GM19238 (cell line): ENCODE results near the gene TRIM38.
"Not testable (repeated sequence)": the region's sequence is repeated elsewhere in the genome, so short reads cannot be mapped to it uniquely, and the experiment has no call there.

Experiments
- DNase-seq: peaks from one replicate; pipeline ENCODE4 v3.0.0; 2011; ENCODE audit warnings: low spot score; ENCODE audit not compliant: insufficient read length

Gene TRIM38, protein sequence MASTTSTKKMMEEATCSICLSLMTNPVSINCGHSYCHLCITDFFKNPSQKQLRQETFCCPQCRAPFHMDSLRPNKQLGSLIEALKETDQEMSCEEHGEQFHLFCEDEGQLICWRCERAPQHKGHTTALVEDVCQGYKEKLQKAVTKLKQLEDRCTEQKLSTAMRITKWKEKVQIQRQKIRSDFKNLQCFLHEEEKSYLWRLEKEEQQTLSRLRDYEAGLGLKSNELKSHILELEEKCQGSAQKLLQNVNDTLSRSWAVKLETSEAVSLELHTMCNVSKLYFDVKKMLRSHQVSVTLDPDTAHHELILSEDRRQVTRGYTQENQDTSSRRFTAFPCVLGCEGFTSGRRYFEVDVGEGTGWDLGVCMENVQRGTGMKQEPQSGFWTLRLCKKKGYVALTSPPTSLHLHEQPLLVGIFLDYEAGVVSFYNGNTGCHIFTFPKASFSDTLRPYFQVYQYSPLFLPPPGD

DNA sequence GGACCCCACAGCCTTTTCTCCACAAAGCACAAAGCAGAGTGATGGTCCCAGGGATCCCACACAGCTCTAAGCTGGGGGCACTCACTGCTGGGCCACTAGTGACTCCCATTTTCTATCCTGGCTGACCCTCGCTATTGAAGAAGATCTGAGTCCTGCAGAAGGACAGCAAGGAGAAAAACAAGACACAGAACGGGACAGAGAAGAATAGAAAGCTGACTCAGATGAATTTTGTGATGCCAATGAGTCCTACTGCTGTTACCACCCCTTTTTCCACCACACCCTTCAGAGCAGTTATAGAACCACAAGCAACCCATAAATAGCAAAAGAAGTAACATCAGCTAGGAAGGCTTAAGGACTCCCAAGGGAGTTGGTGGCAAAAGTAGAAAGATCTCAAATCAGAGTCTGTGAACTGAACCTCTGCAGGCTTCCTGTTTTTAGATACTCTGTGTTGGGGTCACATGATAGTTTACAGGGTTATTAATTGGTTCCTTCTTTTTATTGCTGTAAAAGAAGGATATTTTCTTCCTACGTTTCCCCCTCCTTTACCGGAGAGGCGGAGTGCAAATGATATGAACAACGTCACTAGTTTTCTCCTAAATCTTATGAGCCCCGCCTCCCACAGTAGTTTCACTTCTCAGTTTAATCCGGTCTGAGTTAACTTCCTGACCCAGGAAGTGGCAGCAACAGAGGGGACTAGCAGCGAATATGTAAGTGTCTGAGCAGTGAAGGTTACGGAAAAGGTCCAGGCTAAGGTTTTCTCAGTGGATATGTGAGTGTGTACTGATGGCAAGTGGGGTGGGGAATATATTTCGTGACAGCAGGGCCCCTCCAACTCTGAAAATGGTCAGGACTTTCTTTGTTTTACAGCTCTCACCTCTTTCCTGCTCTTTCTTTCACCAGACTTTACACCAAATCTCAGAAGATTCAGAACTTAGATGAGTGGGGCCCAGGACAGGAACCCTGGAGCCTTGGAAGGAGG, at the start of gene TRIM38:
TRIM38 (plus strand) TSS at position 654 of the 979 bp plus-strand sequence. CDS start 3,721 bp downstream, outside the sequence.
- peak; percentile 45 for DNase-seq

DNA sequence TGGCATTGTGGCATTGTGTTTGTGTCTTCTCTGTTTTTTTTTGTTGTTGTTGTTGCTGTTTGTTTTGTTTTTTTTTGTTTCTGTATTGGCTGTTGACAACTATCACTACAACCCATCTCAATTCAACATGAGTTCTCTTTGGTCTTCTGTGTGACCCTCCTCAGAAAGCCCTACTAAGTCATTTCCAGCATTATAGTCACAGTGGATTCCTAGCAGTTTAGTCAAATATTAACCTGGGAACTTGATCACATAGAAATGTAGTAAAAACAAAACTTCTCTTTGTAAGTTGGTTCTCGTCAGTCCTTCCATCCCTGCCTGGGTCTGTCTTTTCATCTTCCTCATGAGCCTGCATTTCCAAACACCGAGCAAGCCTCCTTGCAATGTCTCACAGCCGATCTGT, 48.9 kb upstream of the TRIM38 start:
- DNase-seq, result no peak

DNA sequence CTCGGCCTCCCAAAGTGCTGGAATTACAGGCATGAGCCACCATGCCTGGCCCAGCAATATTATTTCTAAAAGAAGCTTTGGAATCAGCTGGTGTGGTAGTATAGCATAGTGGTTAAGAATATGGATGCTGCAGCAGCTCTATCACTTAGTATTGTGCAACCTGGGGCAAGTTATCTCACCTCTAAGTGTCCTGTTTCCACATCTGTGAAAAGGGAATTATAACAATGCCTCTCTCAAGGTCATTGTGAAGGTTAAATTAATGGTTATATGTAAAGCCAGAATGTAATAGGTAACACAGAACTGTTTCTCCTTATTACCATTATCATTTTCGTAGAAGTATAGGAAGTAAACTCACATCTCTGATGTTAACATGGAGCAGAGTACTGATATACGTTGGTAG, 46.3 kb upstream of the TRIM38 start:
- DNase-seq, result no peak

DNA sequence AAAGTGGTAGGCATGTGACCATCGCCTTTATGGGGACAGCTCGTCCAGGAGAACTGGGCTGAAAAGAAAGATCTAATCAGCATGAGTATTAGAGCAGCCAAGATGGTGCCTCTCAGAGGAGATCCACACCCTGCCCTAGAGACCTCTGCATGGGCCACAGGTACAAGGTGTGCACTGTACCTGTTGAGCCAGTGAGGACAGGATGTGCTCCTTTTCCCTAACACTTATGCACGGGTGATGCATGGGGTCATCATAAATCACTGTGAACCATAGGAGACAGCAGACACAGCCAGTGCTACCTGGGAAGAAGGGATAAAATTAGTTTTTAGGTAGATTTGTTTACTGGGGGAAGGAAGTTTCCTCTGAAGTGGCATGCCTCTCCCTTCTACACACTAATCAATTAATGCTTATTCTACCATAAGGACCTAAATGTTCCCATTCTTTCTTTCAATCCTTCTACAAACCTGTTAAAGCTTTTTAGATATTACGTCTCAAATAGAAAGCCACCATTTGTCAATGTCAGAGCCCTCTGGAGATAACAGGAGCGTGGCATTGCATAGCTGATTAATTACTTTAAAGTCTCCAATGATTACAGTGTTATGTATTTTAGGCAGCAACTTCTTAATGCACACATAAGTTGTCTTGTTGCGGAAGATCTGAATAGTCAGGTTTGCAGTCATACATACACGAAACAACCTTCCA, 45.7 kb upstream of the TRIM38 start:
- DNase-seq, result no peak

DNA sequence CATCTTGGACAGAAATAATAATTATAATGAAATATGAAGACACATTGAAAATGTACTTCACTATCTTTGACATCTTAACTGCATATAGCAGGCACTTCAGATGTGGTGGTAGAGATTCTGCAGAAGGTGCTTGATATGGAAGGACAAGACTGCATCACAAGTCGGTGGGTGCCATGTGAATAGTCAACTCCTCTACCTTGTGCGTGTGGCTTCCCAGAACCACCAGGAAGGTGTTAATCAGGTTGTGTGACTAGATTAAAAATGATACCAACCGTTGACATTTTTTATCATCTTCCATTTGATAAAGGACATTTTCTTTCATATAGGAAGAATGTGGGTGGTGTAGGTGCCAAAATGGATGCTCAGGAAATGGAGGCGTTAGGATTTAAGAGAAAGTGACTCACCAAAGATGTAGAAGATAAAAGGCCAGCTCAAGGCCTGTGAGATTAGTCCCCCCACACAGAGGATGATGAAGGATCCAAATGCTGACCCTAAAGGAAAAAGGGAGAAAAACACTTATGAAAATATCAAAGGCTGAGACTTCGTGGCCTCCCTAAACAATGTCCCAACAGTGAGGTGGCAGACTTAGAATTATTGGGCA, 44.4 kb upstream of the TRIM38 start:
- DNase-seq, result no peak

DNA sequence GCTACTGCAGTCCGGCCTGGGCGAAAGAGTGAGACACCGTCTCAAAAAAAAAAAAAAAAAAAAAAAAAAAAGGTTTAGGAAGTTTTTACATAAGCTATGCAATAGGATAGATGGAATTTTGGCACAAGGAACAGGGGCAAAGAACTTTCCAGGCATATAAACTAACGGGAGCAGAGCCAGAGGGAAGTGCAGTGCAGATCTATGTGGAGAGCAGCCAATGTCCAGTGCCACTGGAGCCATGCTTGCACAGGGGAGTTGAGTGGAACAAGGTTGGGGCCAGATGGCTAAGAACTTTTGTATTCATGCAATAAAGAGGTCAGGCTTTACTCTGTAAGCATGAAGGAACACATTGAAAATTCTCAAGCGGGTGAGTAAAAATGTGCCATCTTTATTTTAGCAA, 42.9 kb upstream of the TRIM38 start:
- no peak for DNase-seq

DNA sequence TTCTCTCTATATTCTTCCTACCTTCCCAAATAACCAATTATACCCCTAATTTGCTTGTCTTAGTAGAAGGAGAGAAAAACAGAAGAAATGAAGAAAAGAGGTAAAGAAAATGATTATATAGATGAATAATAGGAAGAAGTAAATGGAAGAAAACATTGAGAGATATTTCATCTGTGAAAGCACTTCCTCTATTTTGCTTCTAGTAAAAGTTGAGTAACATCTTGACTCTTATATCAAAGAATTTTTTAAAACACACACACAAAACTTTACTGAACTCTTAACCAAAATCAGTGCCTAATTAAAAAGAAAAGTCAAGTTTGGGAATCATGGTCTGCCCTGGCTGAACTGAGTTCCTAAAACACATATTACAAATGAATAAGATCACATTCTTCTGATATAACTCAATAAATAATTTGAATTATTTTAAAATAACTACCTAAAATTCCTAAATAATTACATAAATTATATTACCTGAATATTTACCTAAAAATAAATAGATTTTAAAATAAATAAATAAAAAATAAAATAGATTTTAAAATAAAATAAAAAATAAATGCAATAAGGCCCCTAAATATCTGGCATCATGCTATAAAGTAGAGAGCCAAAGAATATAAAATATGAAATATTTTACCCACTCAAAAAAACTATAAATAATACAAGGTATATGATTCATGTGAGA, 40.9 kb upstream of the TRIM38 start:
- no peak for DNase-seq

DNA sequence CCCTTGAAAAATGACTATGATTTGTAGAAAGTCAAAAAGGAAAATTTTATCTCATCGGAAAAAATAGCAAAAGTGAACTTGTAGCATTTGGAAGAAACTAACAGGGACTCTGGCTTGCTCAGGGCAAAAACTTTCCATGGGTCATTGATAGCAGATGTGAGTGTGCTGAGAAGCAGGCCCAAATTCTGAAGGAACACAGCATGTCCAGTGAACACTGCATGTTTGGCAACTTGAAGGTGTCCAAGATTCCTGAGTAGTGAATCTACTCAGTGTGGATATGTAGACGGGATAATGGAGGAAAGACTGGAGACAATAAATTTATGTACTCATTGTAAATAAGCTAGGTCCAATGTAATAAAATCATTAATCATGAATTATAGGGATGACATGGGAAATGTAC, 40.3 kb upstream of the TRIM38 start:
- no peak for DNase-seq

DNA sequence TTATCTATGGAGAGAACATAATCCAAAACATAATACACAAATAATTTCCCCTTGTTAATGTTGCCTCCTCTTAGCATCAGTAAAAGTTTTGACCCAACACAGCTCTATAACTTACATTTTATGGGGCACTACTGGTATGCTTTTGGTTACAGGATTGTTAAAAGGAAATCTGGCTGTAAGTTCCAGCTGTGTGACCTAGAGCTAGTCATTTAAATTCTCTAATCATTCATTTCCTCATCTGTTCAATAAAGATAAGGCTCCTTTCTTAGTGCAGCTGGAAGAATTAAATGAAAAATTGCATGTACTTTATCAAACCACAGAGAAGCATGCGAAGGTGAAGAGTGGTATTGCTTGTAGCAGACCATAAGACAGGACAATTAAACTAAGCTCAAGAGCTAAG, 36.7 kb upstream of the TRIM38 start:
- no peak for DNase-seq

DNA sequence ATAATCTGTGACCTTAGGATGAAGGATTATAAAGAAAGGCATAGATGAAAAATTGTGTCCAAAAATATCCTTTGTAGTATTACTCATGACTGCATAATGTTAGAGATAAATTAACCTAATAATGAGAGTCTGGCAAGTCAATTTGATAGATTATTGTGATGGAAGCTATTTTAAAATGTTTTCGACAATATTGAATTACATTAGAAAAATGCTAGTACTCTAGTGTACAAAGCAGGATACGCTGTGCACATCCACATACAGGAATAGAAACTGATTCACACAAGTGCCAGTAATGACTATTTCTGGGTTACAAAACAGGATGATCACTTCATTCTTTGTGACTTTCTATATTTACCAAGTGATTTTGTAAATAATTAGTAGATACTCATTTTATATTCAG, 35.4 kb upstream of the TRIM38 start:
- no peak for DNase-seq

DNA sequence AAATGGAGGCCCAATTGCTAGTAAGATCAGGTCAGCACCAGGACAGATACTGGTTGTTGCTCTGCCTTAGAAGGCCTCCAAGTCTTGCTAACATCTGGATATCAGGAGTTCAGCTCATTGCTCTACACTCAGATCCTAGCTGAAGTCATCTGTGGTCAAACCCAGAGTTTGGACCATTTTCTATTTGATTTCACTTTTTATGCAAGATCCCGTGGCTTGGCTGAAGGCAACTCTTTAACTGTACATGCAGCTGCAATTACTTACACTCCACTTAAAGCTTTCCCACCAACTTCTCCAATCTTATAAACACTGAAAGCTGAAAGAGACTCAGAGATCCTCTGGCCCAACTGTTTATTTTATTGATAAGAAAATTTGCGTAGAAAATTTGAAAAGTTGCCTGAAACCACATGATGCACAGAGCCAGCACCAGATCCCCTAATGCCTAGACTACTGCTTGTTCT, 34.8 kb upstream of the TRIM38 start:
- no peak for DNase-seq

DNA sequence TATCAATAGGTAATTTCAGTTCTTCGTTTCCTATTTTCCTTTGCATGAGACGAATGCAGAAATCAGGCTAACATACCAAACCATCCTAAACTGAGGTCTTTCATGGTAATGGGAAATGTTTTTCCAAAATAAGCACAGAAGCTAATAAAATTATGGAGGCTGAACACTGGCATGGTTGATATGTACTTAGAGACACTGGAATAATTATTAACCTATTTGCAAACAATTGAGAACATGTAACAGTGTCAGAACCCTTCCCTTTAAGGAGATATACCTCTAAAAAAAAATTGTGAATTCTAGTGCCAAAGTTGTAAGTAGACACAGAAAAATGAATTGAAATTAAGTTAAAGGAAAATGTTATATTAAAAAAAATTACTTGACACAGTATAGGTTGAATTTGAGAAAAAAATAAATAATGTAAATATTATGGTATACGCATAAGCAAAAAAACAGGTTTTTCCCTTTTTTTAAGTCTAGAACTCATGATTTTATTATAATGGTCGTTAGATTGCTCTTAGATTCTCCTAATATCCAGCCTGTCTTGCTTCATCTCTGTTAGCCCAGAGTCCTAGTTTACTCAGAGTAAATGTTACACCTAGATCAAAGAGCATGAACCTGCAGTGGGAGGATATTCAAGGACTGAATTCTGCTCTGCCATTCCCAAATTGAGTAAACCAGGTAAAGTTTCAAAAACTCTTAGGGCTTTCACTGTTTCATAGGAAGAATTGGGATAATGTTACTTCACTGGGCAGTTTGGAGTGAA, 33.9 kb upstream of the TRIM38 start:
- DNase-seq, result no peak

DNA sequence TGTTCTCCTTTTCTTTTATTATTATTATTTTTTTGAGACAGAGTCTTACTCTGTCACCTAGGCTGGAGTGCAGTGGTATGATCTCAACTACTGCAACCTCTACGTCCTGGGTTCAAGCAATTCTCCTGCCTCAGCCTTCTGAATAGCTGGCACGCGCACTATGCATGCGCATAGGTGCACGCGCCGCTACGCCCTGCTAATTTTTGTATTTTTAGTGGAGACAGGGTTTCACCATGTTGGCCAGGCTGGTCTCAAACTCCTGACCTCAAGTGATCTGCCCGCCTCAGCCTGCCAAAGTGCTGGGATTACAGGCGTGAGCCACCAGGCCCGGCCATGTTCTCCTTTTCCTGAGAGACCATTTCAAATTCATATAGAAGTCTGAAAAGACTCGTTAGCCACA, 32.8 kb upstream of the TRIM38 start:
- DNase-seq, result not testable (repeated sequence)

DNA sequence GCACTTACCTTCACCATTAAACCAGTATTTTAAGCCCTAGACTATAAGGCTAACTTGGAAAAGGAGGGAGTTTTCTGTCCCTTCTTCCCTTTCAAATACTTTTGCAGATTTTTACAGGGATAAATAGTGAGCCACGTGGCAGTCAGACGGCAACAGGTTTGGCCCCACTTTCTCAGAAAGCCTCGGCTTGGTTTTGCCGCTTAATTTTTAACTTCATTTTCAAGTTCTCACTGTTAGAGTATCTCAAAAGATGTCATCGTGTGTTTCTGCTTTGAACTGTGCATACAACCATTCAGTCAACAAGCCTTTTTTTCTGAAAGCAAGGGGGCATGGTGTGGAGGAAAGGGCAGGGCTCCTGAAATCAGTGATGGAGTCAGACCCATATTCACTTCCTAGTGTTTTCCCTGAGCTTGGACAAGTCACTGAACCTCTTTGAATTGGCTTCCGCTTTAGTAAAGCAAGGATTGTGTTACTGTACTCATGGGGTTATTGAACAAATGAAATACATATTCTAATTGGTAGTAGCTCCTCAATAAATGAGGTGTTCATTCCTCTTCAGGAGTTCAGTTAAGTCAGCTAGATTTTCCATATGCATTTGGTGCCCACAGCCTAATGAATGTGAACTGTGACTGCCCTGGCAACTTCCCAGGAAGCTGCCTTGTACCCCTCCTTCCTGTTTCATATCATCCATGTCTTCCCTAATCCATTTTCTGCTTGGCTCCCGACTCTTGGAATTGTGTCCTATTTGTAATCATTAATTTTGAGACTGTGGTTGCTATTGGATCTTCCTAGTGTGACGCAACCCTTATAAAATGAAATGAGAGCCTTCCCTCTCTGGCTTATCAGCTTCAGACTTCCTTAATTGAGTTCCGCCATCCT, 31.8 kb upstream of the TRIM38 start, which contains the start of gene SLC17A2:
SLC17A2 (minus strand) TSS at position 160 of the 879 bp plus-strand sequence. CDS start 4,895 bp downstream, outside the sequence.
- DNase-seq, result no peak

DNA sequence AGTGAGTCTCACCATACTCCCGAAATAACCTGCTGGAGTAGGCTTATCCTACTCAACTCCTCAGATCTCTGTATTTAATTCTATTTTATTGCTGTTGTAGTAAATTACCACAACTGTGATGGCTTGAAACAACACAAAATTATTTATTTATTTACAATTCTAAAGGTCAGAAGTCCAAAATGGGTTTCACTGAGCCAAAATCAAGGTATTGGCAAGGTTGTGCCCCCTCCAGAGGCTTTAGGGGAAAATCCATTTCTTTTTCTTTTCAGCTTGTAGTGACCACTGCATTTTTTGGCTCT, 31.2 kb upstream of the TRIM38 start:
- DNase-seq, result no peak

DNA sequence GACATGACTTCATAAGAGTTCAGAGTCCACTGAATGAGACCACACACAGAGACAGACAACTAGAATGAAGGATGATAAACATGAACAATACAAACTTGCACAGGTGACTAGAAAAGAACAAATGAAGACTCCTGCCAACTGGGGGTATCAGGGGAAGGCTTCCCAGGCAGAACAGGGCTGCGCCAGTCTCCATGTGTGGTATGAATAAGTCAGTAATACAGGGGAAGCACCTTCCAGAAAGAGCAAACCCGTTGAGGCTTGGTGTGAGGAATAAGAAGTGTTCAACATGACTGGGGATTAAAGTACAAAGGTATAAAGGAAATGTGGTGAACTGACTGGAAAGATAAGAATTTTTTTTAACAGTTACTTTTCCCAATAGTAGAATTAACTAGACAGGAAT, 28.4 kb upstream of the TRIM38 start:
- DNase-seq, result no peak

DNA sequence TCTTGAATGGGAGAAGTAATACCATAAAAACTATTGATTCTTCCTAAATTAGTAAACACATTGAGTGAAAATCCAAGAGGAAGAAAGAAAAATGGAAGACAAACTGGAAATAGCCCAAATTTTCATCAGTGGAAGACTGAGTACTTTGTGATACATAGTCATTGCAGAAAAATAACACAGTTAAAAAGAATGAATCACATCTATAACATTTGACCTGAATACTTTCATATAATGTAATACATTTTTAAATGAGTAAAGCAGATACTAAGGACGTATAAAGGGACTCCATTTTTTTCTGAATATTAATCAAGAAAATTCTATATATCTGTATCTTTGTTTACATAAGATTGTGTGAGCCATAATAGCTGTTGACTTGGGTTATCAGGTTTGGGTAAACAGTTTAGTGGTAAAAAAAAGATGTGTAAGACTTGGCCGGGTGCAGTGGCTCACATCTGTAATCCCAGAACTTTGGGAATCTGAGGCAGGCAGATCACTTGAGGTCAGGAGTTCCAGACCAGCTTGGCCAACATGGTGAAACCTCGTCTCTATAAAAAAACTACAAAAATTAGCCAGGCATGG, 27.8 kb upstream of the TRIM38 start:
- DNase-seq, result no peak

DNA sequence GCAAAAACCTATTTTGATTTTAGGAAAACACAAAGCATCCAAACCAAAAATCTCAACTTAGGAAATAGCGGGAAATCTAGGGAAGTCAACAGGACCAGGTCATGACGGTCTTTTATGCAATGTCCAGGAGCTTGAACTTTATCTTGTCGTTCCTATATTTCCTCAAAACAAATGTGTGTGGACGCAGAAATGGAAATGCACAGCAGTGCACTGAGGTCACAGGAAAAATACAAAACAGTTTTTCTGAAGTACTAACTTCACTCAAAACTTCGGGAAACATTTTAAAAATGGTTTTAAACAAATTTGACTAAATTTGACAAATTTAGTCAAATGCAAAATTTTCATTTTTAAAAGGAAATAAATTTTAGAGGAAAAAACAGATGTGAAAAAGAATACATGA, 26.6 kb upstream of the TRIM38 start:
- DNase-seq, result no peak
